GM12891 (cell line): Measurements from ENCODE around the gene RNF157.

Source experiments
- POLR2A ChIP-seq: IDR thresholded peaks from 2 replicates; pipeline ENCODE4 v1.6.1; 2011; ENCODE audit warnings: low read depth, low read length, control low read depth
- POLR2AphosphoS5 ChIP-seq: IDR thresholded peaks from 2 replicates; pipeline ENCODE4 v1.6.1; 2011; ENCODE audit warnings: low read depth, low read length, control low read depth
- SPI1 ChIP-seq: IDR thresholded peaks from 2 replicates; pipeline ENCODE4 v1.6.1; 2011; ENCODE audit warnings: low read depth, low read length, control low read depth
- TAF1 ChIP-seq: IDR thresholded peaks from 2 replicates; pipeline ENCODE4 v1.6.1; 2011; ENCODE audit warnings: low read depth, low read length, control low read depth

- TF ChIP-seq POLR2AphosphoS5, result no peak
- TF ChIP-seq POLR2A, result no peak
- TF ChIP-seq TAF1, result no peak
- no peak for TF ChIP-seq SPI1
Measured at GRCh38 chr17:76164331-76164730, 76.0 kb downstream of the RNF157 start.
